T-helper 2 cell treated with Interferon-gamma antibody and Interleukin-4, amounts not matched to agents 100 ng/mL and 5 ng/mL, for 36 hours (primary cell): ENCODE data around the gene NUDT4. TPM values are rescaled to one million over a fixed set of nuclear protein-coding genes. Genes with fewer than 3 reads are reported as not detected.
"Not testable (repeated sequence)": the region's sequence is repeated elsewhere in the genome, so short reads cannot be mapped to it uniquely, and the experiment has no call there.

Source experiments
- intact Hi-C: fragments of 100-400 bp; cut with micrococcal nuclease; formaldehyde crosslinking; loops from one replicate; pipeline ENCODE4 v1.15.1; 2023
- total RNA-seq: library from RNA; stranded (reverse); gene quantifications from 2 replicates; pipeline ENCODE4 v1.2.3, GENCODE V29; 2022

Gene NUDT4
- total RNA-seq, 1 donor from 2014 or later: 42.9 TPM

DNA sequence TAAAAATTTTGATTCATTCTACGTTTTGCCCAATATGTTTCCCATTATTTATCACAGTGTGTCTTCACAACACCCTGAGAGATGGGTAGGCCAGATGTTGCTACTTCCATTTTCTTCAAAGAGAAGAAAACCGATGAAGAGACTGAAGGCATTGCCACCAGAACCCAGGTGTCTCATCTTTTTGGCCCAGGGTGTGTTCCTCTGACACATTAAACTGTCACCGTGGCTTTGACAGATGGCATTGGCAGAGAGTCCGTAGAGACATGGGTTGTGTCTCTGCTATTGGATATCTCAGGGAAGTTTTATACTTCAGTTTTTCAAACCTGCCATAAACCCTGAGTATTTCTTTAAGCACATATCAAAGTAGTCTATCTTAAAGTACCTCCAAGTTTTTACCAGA is 11.3 kb upstream of the NUDT4 start:
- intact Hi-C loops: no loop called here

DNA sequence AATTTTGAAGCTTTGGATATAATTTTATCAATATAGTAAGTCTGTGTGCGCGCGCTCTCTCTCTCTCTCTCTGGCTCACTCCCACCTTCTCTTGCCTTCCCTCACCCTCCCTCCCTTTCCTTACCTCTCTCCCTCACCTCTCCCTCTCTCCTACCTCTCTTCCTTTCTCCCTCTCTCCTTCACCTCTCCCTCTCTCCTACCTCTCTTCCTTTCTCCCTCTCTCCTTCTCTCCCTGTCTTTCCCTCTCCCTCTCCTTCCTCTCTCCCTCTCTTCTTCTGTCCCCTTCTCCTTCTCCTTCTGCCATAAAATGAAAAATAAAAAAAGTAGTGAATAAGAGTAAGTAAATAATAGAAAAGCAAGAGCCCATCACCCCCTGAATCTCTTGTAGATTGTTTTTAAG is 9.0 kb upstream of the NUDT4 start:
- intact Hi-C loops: no loop called here

DNA sequence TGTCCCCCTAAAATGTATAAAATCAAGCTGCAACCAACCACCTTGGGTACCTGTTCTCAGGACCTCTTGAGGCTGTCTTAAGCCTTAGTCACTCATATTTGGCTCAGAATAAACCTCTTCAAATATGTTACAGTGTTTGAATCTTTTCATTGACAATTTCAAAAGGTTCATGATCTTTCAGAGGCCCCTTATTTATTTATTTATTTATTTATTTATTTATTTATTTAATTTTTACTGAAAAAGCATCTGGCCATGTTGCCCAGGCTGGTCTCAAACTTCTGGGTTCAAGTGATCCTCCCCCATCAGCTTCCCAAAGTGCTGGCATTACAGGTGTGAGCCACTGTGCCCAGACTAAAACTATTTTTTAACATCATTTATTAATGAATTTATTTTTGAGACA is 8.2 kb upstream of the NUDT4 start:
- intact Hi-C loops: no loop called here

DNA sequence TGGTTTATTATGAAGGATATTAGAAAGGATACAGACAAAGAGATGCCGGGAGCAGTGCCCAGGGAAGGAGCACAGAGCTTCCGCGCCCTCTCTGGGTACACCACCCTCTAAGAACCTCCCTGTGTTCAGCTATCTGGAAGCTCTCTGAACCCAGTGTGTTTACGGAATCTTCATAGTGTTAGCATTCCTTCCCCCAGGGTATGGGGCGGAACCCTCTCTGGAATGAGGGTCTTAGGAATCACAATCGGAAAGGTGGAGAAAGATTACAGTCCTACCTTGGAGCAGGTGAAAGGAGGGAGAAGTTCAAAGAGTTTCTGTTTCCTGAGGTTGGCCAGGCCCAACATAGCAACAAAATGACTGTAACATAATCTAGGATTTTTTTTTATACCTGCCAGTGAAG is 6.8 kb upstream of the NUDT4 start:
- intact Hi-C loops: no loop called here

DNA sequence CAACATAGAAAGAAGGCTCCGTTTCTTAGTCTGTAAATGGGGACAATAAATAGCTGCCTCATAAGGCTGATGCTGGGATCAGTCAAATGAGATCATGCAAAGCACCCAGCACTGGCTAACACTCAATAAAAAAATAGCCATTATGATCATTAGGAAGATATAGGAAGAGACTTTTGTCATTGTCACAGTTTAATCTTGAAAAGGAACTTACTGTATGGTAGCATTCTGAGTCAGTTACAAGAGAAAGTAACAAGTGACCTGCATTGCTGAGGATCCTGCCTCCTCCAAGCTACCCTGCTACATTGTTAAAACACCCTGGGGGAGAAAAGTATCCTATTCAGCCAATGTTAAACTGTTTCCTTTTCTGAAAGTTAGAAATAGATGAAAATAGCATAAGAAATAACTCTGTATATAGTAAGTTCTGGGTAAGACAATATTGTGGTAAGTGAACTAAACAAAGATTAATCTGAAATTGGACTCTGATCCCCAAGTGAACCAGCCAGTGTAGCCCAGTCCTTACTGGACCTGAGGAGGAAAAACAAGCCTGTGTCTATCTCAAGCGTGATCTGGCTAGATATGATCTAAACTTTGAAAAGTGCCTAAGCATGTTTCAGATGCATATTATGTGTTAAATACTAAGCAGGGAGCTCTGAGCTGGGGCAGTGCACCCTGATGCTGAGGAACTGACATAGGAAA is 3.6 kb upstream of the NUDT4 start:
- intact Hi-C loops: no loop called here

DNA sequence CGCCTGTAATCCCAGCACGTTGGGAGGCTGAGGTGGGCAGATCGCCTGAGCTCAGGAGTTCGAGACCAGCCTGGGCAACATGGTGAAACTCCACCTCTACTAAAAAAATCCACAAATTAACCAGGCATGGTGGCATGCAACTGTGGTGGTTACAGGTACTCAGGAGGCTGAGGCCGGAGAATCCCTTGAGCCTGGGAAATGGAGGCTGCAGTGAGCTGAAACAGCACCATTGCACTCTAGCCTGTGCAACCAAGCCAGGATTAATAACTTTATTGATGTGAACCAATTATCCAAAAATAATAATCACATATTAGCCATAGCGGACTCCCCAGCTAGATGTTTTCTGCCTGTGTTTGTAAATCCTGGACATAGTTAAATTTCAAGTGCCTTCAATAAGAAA is 1.8 kb upstream of the NUDT4 start:
- intact Hi-C loops: loop anchor here (2.0 to 5.0 kb wide), 5 partner anchors 41 to 1841 kb away; partner anchors contain the start of genes FGD6, MRPL42 and VEZT

DNA sequence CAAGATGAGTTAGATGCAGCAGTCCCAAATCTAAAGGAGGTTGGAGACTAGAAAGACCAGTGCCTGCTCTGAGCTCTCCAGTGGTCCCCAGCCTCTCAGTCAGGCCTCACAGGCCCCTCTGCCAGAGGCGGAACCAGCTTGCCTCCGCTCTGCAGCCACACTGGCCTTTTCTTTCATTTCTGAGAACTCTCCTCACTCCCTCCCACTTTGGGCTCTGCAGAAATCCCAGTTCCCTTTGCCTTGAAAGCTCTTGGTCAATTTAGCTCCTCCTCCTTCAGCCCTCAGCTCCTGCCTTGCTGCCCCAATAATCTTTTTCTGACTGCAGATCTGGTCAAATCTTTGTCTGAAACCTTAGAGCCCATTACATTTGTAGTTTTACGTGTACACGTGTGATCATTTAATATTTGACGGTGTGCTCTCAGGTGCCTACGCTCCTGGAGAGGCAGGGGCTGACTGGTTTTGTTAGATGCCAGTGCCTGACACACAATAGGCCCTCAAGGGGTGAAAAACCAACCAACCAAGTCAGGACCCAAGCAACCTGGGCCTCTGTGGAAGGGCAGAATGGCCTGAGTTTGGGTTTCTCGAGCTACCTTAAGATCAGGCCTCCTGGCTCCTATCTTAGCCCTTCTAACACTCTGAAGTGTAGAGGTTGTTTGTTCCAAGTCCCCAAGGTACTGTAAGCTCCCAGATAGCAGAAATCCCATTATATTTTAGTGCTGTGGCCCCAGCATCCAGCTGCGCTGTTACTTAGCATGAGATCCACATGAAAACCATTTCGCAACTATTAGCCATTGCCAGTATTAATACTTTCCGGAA is 1.1 kb upstream of the NUDT4 start:
- intact Hi-C loops: loop anchor here (1.0 to 5.0 kb wide), 7 partner anchors 41 to 1841 kb away; partner anchors contain the start of genes EEA1, FGD6, MRPL42 and VEZT

DNA sequence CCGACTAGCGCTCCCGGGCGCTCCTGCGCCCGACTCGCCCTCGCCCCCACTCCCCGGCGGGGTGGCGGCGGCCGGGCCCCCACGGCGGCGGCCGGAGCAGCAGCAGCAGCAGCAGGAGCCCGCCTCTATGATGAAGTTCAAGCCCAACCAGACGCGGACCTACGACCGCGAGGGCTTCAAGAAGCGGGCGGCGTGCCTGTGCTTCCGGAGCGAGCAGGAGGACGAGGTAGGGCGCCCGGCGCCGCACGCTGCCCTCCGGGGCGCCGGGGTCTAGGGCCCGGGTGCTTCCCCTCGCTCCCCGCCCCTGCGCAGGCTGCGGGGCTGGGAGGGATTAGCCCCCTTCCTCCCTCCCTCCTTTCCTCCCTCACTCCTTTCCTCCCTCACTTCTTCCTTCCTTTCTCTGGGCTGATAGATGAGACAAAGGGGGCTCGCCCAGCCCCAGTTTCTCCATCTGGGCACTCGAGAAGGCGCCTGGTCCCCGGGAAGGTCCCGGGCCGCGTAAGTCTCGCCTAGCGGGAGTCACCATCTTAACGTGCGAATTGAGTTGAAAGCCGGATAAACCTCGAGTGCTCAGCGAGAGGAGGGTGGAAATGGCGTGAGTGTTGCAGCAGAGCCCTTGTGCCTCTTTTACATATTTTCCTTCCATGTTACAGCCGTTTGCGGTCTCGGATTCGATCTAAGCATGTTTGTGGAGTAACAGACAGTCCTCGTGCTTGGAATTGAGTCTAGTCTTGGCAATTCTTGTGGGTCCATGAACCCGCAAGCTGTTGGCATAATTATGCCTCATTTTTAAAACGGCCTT is 672 bp downstream of the NUDT4 start:
- intact Hi-C loops: loop anchor here (2.0 to 5.0 kb wide), 6 partner anchors 14 to 1839 kb away; partner anchors contain the start of genes FGD6 and VEZT

DNA sequence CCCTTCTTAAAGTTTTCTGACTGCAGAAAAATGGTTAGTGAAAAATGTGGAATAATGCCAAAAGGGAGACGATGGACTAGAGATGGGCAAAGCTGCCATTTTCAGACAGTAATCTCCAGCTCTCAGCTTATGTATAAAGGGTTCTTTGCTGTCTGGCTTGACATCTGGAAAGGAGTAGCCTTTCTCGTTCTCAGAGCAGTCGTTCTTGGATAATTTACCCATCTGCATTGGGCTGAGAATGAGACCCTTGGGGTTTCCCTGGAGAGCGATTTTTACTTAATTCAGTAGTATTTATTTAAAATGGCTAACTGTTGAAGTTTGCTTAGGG is 1.2 kb downstream of the NUDT4 start:
- intact Hi-C loops: loop anchor here (2.0 to 5.0 kb wide), 6 partner anchors 14 to 1838 kb away; partner anchors contain the start of genes FGD6 and VEZT

DNA sequence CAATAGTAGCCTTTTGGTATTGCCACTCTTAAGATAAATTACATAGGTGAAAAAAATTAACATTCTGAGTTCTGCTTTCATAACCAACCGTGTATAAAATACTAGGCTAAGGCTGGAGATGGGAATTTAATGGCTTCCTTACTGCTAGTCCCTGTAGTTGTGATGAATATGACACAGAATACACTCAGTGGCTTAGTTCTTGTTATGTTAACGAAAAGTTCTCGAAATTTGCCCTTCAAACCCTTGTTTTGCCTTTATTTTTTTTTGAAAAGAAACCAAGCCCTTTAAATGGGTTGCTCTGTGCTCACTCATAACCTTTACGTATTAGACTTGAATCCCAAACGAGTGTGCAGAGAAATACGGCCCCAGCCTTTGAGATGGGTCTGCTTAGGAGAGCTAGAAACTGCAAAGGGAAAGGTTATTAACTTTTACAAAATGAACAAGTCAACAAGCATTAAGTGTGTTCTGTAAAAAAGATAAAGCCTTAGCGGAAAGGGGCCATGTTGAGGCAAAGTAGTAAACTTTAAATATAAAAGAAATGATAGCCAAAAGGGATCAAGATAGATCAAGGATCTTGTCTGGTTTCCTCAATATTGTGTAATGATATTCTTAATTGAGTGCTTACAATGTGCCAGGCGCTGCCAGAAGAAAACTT is 1.7 kb downstream of the NUDT4 start:
- intact Hi-C loops: loop anchor here (2.0 to 5.0 kb wide), 6 partner anchors 15 to 1838 kb away; partner anchors contain the start of genes FGD6 and VEZT

DNA sequence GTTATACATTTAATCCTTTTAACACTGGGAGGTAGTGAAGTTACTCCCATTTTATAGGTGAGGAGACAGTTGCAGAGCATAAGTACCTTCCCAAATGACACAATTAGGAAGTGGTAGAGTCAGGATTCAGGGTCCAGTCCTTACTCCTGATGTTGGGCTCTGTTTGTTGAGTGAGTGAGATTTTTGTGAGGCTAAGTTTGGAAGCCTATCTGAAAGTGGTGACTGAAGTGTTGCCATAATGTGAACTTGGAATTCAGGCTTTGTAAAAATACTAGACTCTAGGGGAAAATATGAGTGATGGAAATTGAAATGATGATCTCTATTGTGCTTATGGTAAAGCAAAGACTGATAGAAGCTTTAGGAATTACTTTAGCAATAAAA is 2.2 kb downstream of the NUDT4 start:
- intact Hi-C loops: loop anchor here (1.0 to 5.0 kb wide), 8 partner anchors 15 to 1837 kb away; partner anchors contain the start of genes FGD6 and VEZT

DNA sequence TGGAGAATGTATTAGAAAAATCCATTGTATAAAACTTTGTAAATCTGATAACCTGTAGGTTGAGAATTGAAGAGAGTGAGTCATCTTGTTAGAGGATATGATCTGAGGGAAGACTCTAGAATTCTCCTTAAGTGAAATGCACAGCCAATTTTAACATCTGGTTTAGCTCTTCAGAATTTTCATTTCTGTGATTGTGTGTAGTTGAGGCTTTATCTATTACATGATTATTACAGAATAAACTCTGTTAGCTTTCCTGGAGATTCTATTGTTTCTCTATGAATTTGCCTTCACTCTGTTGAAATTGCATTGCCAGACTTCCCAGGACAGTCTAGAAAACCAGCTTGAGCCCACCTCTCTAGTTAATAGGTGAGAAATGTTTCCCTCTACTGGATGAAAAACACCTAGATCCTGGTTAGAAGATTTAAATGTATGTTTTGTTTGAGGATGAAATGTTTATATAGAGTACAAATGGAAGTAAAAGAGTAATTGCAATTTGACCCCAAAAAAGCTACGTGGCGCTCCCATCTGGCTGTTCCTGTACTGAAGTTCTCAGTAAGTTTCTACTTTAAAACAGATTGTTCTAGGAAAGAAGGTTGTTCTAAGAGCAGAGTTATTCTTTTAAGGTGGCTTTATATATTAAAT is 2.9 kb downstream of the NUDT4 start:
- intact Hi-C loops: loop anchor here (1.0 kb wide), 2 partner anchors 282 to 393 kb away; no protein-coding TSS in a partner anchor

DNA sequence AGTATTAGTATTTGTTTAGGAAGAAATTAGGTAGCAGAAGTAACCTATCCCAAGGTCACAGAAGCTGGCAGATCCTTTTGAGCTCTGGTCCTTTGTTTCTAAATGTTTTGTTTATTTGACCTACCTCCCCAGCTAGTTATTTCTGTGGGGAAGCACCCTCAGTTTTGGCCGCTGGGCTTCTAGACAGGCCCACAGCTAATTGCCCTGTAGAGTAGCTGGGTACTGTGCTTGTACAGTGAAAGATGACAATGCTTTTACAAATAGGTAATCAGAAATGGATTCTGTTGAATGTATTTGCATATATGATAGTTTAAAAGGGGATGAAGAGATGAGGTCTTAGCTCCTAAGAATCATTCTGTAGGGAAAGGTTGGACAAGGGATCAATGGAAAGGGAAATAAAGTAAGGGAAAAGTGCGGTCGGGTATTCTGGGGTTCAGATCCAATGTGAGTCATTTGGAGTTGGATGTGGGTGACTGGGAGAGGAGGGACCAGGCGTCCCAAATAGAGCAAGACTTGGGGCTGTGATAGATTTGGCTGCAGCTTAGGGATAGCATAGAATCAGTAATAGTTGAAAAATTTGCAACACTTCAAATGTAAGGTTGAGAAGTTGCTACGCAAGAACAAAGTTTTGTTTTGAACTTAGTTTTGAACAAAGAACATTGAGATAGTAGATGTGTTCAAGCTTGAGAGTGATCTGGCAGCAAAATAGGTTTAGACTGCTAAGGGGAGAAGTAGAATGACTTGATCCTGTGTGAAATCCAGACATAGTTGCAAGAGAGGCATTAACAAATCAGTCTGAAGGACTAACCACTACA is 3.6 kb downstream of the NUDT4 start:
- intact Hi-C loops: no loop called here

DNA sequence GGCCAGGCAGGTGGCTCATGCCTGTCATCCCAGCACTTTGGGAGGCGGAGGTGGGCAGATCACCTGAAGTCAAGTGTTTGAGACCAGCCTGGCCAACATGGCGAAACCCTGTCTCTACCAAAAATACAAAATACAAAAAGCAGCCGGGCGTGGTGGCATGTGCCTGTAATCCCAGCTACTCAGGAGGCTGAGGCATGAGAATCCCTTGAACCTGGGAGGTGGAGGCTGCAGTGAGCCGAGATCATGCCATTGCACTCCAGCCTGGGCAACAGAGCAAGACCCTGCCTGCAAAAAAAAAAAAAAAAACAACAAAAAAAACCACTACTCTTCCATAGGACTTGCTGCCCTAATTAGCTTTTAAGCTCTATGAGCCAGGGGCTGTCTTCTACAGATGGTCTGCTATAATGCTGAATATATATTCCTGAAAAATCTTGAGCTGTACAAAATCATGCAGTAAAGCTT is 4.3 kb downstream of the NUDT4 start:
- intact Hi-C loops: not testable (repeated sequence)

DNA sequence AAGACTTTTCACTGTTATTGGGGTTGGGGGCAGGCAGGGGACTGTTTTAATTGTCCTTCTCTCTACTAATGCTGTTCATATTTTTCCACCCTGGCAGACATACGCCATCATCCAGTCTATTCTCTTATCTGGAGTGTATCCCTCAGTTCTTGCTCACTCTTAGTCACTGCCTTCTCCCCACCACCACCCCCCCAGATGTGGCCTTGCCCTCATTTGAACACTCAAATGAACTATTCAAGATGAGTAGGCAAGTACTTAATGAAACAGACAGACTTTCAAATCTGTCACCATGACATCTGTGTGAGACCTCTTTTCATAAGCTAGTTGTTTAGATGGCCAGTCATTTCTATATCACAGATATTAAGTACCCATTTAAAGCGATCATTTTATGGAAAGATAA is 10.1 kb downstream of the NUDT4 start:
- intact Hi-C loops: no loop called here

DNA sequence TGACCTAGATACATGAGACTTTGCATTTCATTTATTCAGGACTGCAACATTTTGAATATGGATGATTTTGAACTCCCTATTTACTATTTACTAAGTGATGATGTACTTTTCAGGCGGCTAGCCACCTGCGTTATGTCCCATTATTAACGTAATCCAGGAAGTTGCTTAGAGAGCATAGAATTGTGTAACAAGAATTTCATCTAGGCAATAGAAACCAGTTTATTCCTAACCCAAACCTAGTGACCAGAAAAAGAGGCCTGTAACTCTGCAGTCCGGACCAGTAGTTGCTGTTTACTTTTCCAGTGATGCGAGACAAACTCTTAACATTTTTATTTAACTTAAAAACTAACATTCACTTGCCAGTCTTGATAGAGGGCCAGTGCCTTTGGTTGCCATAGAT is 12.3 kb downstream of the NUDT4 start:
- intact Hi-C loops: no loop called here

DNA sequence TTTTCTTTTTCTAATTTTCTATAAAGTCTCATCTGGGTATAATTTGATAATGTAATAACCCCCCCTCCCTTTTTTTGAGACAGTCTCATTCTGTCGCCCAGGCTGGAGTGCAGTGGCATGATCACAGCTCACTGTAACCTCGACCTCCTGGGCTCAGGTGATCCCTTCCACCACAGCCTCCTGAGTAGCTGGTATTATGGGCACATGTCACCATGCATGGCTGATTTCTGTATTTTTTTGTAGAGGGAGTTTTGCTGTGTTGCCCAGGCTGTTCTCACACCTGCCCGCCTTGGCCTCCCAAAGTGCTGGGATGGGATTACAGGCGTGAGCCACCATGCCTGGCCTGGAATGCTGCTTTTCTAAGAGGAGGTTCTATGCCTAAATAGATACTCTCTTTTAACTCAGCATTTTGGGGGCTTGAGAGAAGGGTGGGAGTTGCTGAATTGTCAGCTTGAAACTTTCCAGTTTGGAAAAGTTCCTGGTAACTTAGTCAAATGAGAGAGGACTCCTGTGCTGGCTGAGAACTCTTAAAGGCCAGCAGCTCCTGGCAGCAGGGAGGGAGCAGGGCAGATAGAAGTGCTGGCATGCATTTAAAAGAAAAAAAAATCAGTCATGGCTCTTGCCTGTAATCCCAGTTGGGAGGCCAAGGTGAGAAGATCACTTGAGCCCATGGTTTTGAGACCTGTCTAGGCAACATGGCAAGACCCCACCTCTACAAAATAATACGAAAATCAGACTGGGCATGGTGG is 13.0 kb downstream of the NUDT4 start:
- intact Hi-C loops: no loop called here

DNA sequence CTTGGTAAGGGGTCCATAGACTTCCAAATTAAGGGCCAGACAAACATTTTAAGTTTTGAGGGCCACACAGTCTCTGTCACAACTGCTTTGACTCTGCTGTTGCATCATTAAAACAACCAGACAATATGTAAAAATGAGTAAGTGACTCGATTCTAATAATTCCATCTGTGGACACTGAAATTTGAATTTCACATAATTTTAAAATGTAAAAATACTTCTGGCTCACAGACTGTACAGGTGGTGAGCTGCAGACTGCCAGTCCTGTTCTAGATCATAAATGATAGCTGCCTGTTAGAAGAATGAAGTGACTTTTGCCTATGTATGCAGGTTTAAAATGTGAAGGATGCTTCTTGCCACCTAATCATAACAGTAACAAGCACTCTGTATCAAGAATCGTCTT is 15.7 kb downstream of the NUDT4 start:
- intact Hi-C loops: no loop called here

DNA sequence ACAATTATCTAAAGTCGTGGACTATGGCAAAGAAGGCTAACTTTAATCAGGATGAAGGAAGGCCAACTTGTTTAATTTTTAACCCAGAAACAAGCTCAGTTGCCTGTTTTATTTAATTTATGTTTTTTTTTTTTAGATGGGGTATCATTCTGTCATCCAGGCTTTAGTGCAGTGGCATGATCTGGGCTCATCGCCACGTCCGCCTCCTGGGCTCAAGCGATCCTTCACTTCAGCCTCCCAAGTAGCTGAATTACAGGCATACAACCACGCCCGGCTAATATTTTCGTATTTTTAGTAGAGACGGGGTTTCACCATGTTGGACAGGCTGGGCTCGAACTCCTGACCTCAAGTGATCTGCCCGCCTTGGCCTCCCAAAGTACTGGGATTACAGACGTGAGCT is 19.7 kb downstream of the NUDT4 start:
- intact Hi-C loops: loop anchor here (2.0 kb wide), 5 partner anchors 19 to 613 kb away; no protein-coding TSS in a partner anchor
